ENCODE measurements around the gene KPNB1.

KPNB1 gene

GRCh38 chr17:47728214-47728877 is 78.6 kb downstream of the KPNB1 start:
- DNase-seq (ENCODE audit: low read depth), result no peak
- TF ChIP-seq, protein P1, sequence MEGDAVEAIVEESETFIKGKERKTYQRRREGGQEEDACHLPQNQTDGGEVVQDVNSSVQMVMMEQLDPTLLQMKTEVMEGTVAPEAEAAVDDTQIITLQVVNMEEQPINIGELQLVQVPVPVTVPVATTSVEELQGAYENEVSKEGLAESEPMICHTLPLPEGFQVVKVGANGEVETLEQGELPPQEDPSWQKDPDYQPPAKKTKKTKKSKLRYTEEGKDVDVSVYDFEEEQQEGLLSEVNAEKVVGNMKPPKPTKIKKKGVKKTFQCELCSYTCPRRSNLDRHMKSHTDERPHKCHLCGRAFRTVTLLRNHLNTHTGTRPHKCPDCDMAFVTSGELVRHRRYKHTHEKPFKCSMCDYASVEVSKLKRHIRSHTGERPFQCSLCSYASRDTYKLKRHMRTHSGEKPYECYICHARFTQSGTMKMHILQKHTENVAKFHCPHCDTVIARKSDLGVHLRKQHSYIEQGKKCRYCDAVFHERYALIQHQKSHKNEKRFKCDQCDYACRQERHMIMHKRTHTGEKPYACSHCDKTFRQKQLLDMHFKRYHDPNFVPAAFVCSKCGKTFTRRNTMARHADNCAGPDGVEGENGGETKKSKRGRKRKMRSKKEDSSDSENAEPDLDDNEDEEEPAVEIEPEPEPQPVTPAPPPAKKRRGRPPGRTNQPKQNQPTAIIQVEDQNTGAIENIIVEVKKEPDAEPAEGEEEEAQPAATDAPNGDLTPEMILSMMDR (IDR thresholded peaks at IDR 0.05; ENCODE audit: low read depth, low read length, missing control alignments), result no peak
- no peak overlapping the region for H3K4me3 ChIP-seq (ENCODE audit: low read depth, low read length)

DNA sequence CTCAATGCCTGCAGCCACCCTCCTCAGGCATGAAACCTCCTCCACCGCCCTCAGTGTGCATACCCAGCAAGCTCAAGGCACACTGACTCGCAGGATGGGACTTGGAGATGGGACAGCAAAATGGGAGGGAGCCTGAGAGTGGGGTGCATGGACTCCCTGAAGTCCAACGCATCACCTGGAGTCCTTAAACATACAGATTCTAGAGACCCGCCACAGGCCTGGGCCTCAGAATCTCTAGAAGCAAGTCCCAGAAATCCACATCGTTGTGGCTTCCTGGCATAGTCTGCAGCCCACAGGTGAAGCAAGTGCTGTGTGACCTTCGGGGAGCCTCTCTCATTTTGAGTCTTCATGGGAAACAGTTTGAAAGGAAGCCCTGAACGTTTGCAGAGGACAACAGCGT is 79.8 kb downstream of the KPNB1 start:
- H3K4me3 ChIP-seq (ENCODE audit: low read depth, low read length), result no peak overlapping the region
- DNase-seq (ENCODE audit: low read depth), result no peak
- TF ChIP-seq, protein P1 (IDR thresholded peaks at IDR 0.05; ENCODE audit: low read depth, low read length, missing control alignments), result no peak

DNA sequence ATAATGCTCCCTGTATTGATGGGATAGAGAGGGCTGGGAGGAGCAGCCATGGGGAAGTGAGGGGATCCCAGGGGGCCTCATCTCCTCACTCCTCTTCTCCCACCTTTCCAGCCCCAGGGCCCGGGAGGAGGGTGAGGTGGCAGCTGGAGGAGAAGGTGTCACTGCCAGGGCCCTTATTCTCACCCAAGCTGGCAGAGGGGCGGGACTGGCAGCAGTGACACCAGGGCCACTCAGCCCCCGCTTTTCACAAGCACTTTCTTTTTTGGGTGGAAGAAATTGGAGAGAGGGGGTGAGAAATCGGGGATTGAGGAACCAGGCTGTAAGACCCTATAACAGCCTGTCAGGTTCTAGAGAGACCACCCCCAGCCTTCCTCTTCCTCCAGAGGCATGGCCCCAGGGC is 81.0 kb downstream of the KPNB1 start:
- TF ChIP-seq, protein P1 (IDR thresholded peaks at IDR 0.05; ENCODE audit: low read depth, low read length, missing control alignments), result no peak
- no peak for DNase-seq (ENCODE audit: low read depth)
- no peak overlapping the region for H3K4me3 ChIP-seq (ENCODE audit: low read depth, low read length)

DNA sequence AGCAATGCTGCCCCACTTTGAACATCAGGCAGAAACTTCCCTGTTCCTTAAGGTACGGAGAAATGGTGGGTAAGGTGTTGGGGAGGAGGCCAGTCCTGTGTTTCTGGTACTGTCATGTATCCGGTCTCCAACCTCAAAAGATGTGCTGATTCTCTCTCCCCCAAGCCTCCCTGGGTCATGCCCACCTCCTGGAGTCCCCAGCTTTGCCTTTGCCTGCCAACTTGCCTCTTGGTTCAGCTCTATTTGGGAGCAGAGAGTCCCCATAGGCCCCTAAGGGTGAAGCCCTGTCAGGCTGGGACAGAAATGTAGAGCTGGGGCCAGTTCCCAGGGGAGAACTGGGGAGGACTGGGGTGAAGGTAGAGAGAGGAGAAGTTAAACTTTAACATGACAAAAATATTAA is 81.7 kb downstream of the KPNB1 start:
- TF ChIP-seq, protein P1 (IDR thresholded peaks at IDR 0.05; ENCODE audit: low read depth, low read length, missing control alignments), result no peak
- no peak for DNase-seq (ENCODE audit: low read depth)
- no peak overlapping the region for H3K4me3 ChIP-seq (ENCODE audit: low read depth, low read length)

- no peak overlapping the region; the same call in 1 of the 2 replicates for H3K4me3 ChIP-seq (ENCODE audit: low read depth, low read length)
- DNase-seq (ENCODE audit: low read depth), result no peak
- TF ChIP-seq, protein P1 (IDR thresholded peaks at IDR 0.05; ENCODE audit: low read depth, low read length, missing control alignments), result no peak
Observed at GRCh38 chr17:47732399-47733046, 82.8 kb downstream of the KPNB1 start.

GRCh38 chr17:47733047-47733673 is 83.4 kb downstream of the KPNB1 start, which contains the start of gene TBX21:
TBX21 (plus strand) TSS chr17:47733236; CDS start chr17:47733455, 219 bp downstream.
- peak within 1 kb of the TSS; percentile 37 for H3K4me3 ChIP-seq (ENCODE audit: low read depth, low read length)
- peak; percentile 53 for DNase-seq (ENCODE audit: low read depth)
- TF ChIP-seq, protein P1 (IDR thresholded peaks at IDR 0.05; ENCODE audit: low read depth, low read length, missing control alignments), result no peak

Measured in GM12864 (cell line).